NCI-H748 (cell line): Measurements from ENCODE around the gene GNRHR.
A peak's percentile ranks its signal among the peaks of the same experiment; 100 is the strongest.

Source experiments
- DNase-seq: peaks from one replicate; lab custom pipeline; 2025; ENCODE audit not compliant: unreplicated experiment; lab: John Stamatoyannopoulos, UW

Gene GNRHR

DNA sequence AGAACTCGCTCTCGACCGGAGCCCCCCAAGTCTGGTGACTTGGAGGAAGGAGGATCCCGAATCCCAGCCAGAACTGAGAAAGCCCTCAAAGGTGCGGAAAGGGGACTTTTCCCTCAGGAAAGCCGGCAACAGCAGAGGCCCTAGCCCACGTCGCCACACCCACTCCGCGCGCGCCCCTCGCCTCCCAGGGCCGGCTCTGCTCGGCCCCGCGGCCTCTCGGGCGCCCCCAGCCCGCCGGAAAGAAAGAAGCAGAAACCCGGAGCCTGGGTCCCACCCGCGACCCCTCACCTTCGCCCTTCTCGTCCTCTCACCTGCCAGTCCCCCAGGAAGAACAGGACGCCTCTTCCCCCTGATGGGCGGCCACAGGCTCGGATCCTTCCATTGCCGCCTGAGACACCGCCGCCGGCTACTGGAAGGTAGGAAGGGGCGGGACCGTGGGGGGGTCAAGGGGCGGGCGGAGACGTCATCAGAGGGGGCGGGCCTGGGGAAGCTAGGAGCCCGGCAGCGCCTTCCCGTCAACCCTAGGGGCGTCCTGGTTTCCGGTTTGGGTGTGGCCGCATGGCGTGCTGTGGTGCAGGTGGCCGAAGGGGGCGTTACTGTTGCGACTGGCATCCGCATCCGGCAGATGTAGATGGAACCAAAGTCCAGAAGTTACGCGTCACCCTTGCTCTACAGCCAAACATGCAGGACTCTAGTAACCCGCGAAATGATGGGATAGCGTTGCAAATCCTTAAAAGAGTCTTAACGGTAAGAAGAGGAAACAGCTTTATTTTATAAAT is 53.3 kb downstream of the GNRHR start, which contains the start of gene UBA6:
TSS of gene UBA6 (minus strand) at position 418 of the 779 bp plus-strand sequence. CDS start at position 382, 36 bp downstream.
- DNase-seq = peak; percentile 95

- DNase-seq = no peak
Measured at GRCh38 chr4:67700116-67700737, 54.0 kb downstream of the GNRHR start.

GRCh38 chr4:67699603-67700002 is 54.6 kb downstream of the GNRHR start:
- peak; percentile 11 for DNase-seq

DNA sequence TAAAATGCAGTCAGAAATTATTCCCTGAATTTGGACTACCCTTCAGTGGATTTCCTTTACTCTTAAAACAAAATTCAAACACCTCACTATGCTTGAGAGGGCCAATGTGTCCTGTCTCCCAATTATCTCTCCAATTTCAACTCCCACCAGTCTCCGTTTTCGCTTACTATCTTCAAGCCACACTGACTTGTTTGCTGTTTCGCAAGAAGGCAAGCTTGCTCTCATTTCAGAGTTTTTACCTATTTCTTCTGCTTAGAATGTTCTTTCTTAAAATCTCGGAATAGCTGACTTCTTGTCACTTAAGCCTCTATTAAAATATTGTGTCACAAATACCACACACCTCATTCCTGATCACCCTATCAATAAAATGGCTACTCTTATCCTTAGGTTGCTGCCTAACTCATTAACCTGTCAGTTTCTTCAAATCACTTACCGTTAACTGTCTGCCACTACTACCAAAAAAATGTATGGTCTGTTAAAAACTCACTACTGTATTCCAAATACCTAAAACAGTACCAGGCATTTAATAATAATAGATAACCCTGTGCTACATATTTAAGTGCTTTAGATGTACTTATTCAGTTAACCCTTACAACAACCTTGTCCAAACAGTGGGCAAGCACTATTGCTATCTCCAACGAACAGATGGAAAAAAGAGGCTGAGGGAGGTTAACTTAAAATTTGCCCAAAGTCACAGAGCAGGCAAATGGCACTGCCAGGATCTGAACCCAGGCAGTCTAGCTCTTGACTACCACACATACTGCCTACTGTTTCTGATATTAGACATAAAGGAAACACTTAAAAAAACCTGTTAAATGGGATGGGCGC is 56.1 kb downstream of the GNRHR start:
- no peak for DNase-seq

- no peak for DNase-seq
Measured at GRCh38 chr4:67696061-67696460, 58.1 kb downstream of the GNRHR start.

GRCh38 chr4:67694662-67695061 is 59.5 kb downstream of the GNRHR start:
- DNase-seq = no peak

GRCh38 chr4:67691328-67691727 is 62.9 kb downstream of the GNRHR start:
- no peak for DNase-seq
